ENCODE measurements around the gene TTC16. TPM values are rescaled to one million over a fixed set of nuclear protein-coding genes. Genes with fewer than 3 reads are reported as not detected.

The TTC16 gene
- total and polyA plus RNA-seq, 2 of the 8 experiments (the other 6 are each of a cell fraction or from before 2014, with no cell fraction given): 0.03 TPM; not detected in 1

- Histone ChIP-seq H3K9ac (replicated peaks in 1 of 4; ENCODE audit: extremely low read depth in 1 of 4, low read depth in 3 of 4, low read length in 3 of 4) (no peak overlapping the region), H2BK12ac (ENCODE audit: low read depth, low read length) (no peak overlapping the region), H2BK15ac (ENCODE audit: low read length) (peak overlapping the region; percentile 72), H3K79me2 (ENCODE audit: control insufficient read depth in 1 of 2, insufficient read depth in 2 of 2, low read length in 2 of 2) (no peaks in the 10 kb centered on the region), H4K20me1 (replicated peaks in 1 of 2; ENCODE audit: control insufficient read depth in 1 of 2, insufficient read depth in 2 of 2, low read length in 2 of 2) (peaks cover 0 to 3% of the 10 kb centered on the region in 2 experiments), H3K4me2 (ENCODE audit: insufficient read depth in 1 of 2, low read depth in 2 of 2, low read length in 2 of 2) (peak overlapping the region; percentile 19 to 43; a peak in 1 of 4 replicates), H3K9me3 (ENCODE audit: insufficient read depth in 2 of 2, low read depth in 1 of 2, low read length in 1 of 2) (no peaks in the 10 kb centered on the region), H2BK5ac (ENCODE audit: low read depth, low read length) (0 out of 2 replicates have a peak overlapping the region, but pooled peaks have one; percentile 8), H4K5ac (ENCODE audit: insufficient read length, low read depth, low read length) (no peak overlapping the region), H2AFZ (ENCODE audit: low read length) (no peak overlapping the region), H2AK5ac (ENCODE audit: low read depth, low read length) (no peak overlapping the region), H3K36me3 (ENCODE audit: control insufficient read depth in 2 of 4, insufficient read depth in 4 of 4, low read length in 3 of 4) (no peaks in the 10 kb centered on the region), H4K8ac (ENCODE audit: extremely low read depth, insufficient read depth, low read length) (no peak overlapping the region), H3K23ac (ENCODE audit: insufficient read length) (no peak overlapping the region), H3K14ac (ENCODE audit: insufficient read length) (no peak overlapping the region), H3K4ac (replicated peaks; ENCODE audit: insufficient read length, low read depth, low read length) (no peak overlapping the region), H3K27me3 (replicated peaks in 1 of 4; ENCODE audit: control insufficient read depth in 3 of 4, extremely low read depth in 1 of 4, insufficient read depth in 3 of 4, low read length in 3 of 4) (0 out of 7 replicates have a peak, but pooled peaks cover 0 to 2% (median 0%) of the 10 kb centered on the region in 4 experiments), H3K18ac (ENCODE audit: extremely low read depth, low read length) (peak overlapping the region; percentile 78), H3K27ac (ENCODE audit: low read depth, low read length) (peak overlapping the region; percentile 20; the same call in 1 of the 2 replicates), H3K23me2 (ENCODE audit: low read depth, low read length) (peaks cover 10% of the 10 kb centered on the region; the same call in 1 of the 2 replicates), H3K79me1 (ENCODE audit: low read depth, low read length) (no peaks in the 10 kb centered on the region; the same call in 1 of the 2 replicates), H3K4me3 (ENCODE audit: extremely low read depth in 1 of 4, insufficient read depth in 2 of 4, low read depth in 3 of 4, low read length in 4 of 4) (no peak overlapping the region), H2BK20ac (ENCODE audit: low read length) (no peak overlapping the region), H2BK120ac (replicated peaks; ENCODE audit: low read depth, low read length) (no peak overlapping the region), H3K56ac (replicated peaks; ENCODE audit: insufficient read length, low read depth, low read length) (no peak overlapping the region), H3K4me1 (replicated peaks in 1 of 4; ENCODE audit: control insufficient read depth in 3 of 4, insufficient read depth in 4 of 4, low read length in 3 of 4) (peaks cover 0 to 30% (median 23%) of the 10 kb centered on the region in 4 experiments; a peak in 6 of 7 replicates), H4K91ac (replicated peaks; ENCODE audit: insufficient read length, low read length) (no peak overlapping the region)
- WGBS, 2 experiments (ENCODE audit: extremely low coverage in 1 of 2, insufficient coverage in 1 of 2, insufficient read length in 1 of 2, insufficient replicate concordance in 2 of 2, low coverage in 1 of 2, low lambda C conversion rate in 2 of 2, missing lambda C conversion rate in 1 of 2): 88% methylated on average over 9 of the region's 9 CpGs; no CpG with 5 or more reads in 1 of the 2 experiments
- CTCF ChIA-PET (ENCODE audit: partially characterized antibody): interaction anchor here (0.6 to 3.9 kb wide), 14 partner anchors 8 to 210 kb away, joined by 3 to 23 read pairs (median 4); partner anchors contain the start of gene TOR2A
- POLR2A ChIA-PET (ENCODE audit: partially characterized antibody): interaction anchor here (0.8 to 2.6 kb wide), 8 partner anchors 7 to 260 kb away, joined by 3 to 7 read pairs (median 4); partner anchors contain the start of genes LRSAM1 and RPL12
- DNase-seq (ENCODE audit: low read depth in 1 of 2, low spot score in 2 of 2) (no peak), FAIRE-seq (no peak)
- no peak for TF ChIP-seq CBX8 (IDR thresholded peaks at IDR 0.05; ENCODE audit: borderline replicate concordance, low read depth, low read length)
- no peak for TF ChIP-seq CHD1 (IDR thresholded peaks at IDR 0.05; ENCODE audit: low read depth, low read length)
- no peak for TF ChIP-seq POU5F1 (IDR thresholded peaks at IDR 0.05; ENCODE audit: low read depth, low read length)
- TF ChIP-seq GABPA (IDR thresholded peaks at IDR 0.05; ENCODE audit: borderline replicate concordance, insufficient read depth, low read length): no peak
- TF ChIP-seq KDM5A (IDR thresholded peaks at IDR 0.05; ENCODE audit: low read length): no peak
- TF ChIP-seq MAFK (IDR thresholded peaks at IDR 0.05; ENCODE audit: low read depth, low read length): no peak
- no peak for TF ChIP-seq CBX5 (IDR thresholded peaks at IDR 0.05; ENCODE audit: low read depth, low read length)
- no peak for TF ChIP-seq NANOG (IDR thresholded peaks at IDR 0.05; ENCODE audit: insufficient read depth, low read depth, low read length, poor library complexity, severe bottlenecking)
- no peak for TF ChIP-seq CTCF (IDR thresholded peaks at IDR 0.05; ENCODE audit: control extremely low read depth in 1 of 3, insufficient read depth in 1 of 3, low read depth in 1 of 3, low read length in 3 of 3)
- TF ChIP-seq TBP (IDR thresholded peaks at IDR 0.05; ENCODE audit: low read depth, low read length): no peak
- no peak for TF ChIP-seq SP2 (IDR thresholded peaks at IDR 0.05; ENCODE audit: low read length)
Observed at GRCh38 chr9:127711226-127711701, 4.6 kb upstream of the TTC16 start.
